Stomach (tissue), 4 donors: ENCODE results near the gene RILP.

Experiments used
- POLR2A ChIP-seq, 4 donors: fragments of 450-650 bp; IDR thresholded peaks; one replicate each; pipeline ENCODE4 v1.6.1; 2016; ENCODE audit warnings: antibody characterized with exemption in 4 of 4, control low read depth in 2 of 4, mild to moderate bottlenecking in 1 of 4, moderate library complexity in 1 of 4
- POLR2AphosphoS5 ChIP-seq, 3 donors: sonication (generic); formaldehyde crosslinking; IDR thresholded peaks; one replicate each; pipeline ENCODE4 v1.6.1; 2016; ENCODE audit warnings: antibody characterized with exemption in 3 of 3
- TF ChIP-seq, protein P1 (sequence below), 7 experiments: fragments of 450-650 bp in 4 of 7; fragments of 200-600 bp in 3 of 7; sonication (generic) in 3 of 7; IDR thresholded peaks; one replicate each; pipeline ENCODE4 v1.5.1; 2016 to 2019; ENCODE audit warnings: antibody characterized with exemption in 7 of 7, control low read depth in 2 of 7, mild to moderate bottlenecking in 1 of 7

DNA sequence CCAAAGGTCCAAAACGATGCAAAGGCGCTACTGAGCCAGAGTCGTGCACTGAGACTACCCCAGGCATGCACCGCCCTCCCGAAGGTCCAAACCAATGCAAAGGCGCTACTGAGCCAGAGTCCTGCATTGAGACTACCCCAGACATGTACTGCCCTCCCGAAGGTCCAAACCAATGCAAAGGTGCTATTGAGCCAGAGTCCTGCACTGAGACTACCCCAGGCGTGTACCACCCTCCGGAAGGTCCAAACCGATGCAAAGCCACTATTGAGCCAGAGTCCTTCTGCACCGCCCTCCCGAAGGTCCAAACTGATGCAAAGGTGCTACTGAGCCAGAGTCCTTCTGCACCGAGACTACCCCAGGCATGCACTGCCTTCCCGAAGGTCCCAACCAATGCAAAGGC lies 48.1 kb downstream of the RILP start:
- TF ChIP-seq POLR2A (IDR thresholded peaks at IDR 0.05) (no peak), POLR2AphosphoS5 (IDR thresholded peaks at IDR 0.05) (no peak)
- TF ChIP-seq, protein P1, sequence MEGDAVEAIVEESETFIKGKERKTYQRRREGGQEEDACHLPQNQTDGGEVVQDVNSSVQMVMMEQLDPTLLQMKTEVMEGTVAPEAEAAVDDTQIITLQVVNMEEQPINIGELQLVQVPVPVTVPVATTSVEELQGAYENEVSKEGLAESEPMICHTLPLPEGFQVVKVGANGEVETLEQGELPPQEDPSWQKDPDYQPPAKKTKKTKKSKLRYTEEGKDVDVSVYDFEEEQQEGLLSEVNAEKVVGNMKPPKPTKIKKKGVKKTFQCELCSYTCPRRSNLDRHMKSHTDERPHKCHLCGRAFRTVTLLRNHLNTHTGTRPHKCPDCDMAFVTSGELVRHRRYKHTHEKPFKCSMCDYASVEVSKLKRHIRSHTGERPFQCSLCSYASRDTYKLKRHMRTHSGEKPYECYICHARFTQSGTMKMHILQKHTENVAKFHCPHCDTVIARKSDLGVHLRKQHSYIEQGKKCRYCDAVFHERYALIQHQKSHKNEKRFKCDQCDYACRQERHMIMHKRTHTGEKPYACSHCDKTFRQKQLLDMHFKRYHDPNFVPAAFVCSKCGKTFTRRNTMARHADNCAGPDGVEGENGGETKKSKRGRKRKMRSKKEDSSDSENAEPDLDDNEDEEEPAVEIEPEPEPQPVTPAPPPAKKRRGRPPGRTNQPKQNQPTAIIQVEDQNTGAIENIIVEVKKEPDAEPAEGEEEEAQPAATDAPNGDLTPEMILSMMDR (IDR thresholded peaks at IDR 0.05): no peak
